GM23338 (cell line): ENCODE data around the gene CRYBG3. TPM values are rescaled to one million over a fixed set of nuclear protein-coding genes. Genes with fewer than 3 reads are reported as not detected.

Experiments
- ATAC-seq: fragments of 200-7000 bp; cut with Tn5 transposase; 3 replicates; pipeline ENCODE4 v1.9.1; 2020
- DNase-seq: peaks from one replicate; pipeline ENCODE4 v3.0.0-alpha.2; 2015; ENCODE audit warnings: low spot score
- H2AFZ ChIP-seq: fragments of 200-600 bp; sonication (generic); 2 replicates; pipeline ENCODE4 v1.8.0; 2016; ENCODE audit warnings: antibody characterized with exemption, mild to moderate bottlenecking, moderate library complexity
- H3F3A ChIP-seq: fragments of 200-600 bp; sonication (generic); replicated peaks from 2 replicates; pipeline ENCODE4 v1.8.0; 2017; ENCODE audit warnings: antibody characterized with exemption, mixed run types, low read depth
- H3K27ac ChIP-seq: fragments of 200-600 bp; sonication (generic); 2 replicates; pipeline ENCODE4 v1.6.1; 2016; ENCODE audit warnings: low read depth
- H3K27me3 ChIP-seq: fragments of 200-600 bp; sonication (generic); 2 replicates; pipeline ENCODE4 v1.8.0; 2016; ENCODE audit warnings: mild to moderate bottlenecking, mixed run types, moderate library complexity; ENCODE audit not compliant: insufficient read depth
- H3K36me3 ChIP-seq: fragments of 200-600 bp; sonication (generic); 2 replicates; pipeline ENCODE4 v1.8.0; 2016; ENCODE audit warnings: mild to moderate bottlenecking; ENCODE audit not compliant: insufficient read depth
- H3K4me1 ChIP-seq: fragments of 200-600 bp; sonication (generic); 2 replicates; pipeline ENCODE4 v1.8.0; 2016; ENCODE audit warnings: mild to moderate bottlenecking, moderate library complexity; ENCODE audit not compliant: insufficient read depth
- H3K4me2 ChIP-seq: fragments of 200-600 bp; sonication (generic); 2 replicates; pipeline ENCODE4 v1.7.1; 2017; ENCODE audit warnings: mixed run types
- H3K4me3 ChIP-seq: fragments of 200-600 bp; sonication (generic); 2 replicates; pipeline ENCODE4 v1.6.1; 2016; ENCODE audit warnings: mixed run types
- H3K79me2 ChIP-seq: fragments of 200-600 bp; sonication (generic); replicated peaks from 2 replicates; pipeline ENCODE4 v1.8.0; 2017; ENCODE audit warnings: mild to moderate bottlenecking; ENCODE audit not compliant: insufficient read depth
- H3K9me2 ChIP-seq: fragments of 200-600 bp; sonication (generic); 2 replicates; pipeline ENCODE4 v1.8.0; 2017; ENCODE audit not compliant: insufficient read depth
- H4K20me1 ChIP-seq: fragments of 200-600 bp; sonication (generic); replicated peaks from 2 replicates; pipeline ENCODE4 v1.8.0; 2017; ENCODE audit warnings: mild to moderate bottlenecking; ENCODE audit not compliant: insufficient read depth
- H3K27ac Mint-ChIP-seq: 2 replicates; pipeline ENCODE4 v1.8.0; 2020; ENCODE audit warnings: inconsistent platforms, mild to moderate bottlenecking, moderate library complexity, mixed read lengths
- H3K27me3 Mint-ChIP-seq: 3 replicates; pipeline ENCODE4 v1.8.0; 2022; ENCODE audit warnings: low read depth, mild to moderate bottlenecking, moderate library complexity, mixed read lengths, inconsistent platforms; ENCODE audit not compliant: insufficient read depth, poor library complexity
- H3K36me3 Mint-ChIP-seq: 3 replicates; pipeline ENCODE4 v1.8.0; 2021; ENCODE audit warnings: low read depth, mild to moderate bottlenecking, inconsistent platforms, moderate library complexity, mixed read lengths
- H3K4me1 Mint-ChIP-seq: 3 replicates; pipeline ENCODE4 v1.8.0; 2020; ENCODE audit warnings: mild to moderate bottlenecking, inconsistent platforms, mixed read lengths
- H3K4me3 Mint-ChIP-seq: 3 replicates; pipeline ENCODE4 v1.8.0; 2021; ENCODE audit warnings: moderate library complexity, mild to moderate bottlenecking, inconsistent platforms, mixed read lengths
- H3K9me3 Mint-ChIP-seq: 3 replicates; pipeline ENCODE4 v1.8.0; 2020; ENCODE audit warnings: moderate library complexity, mild to moderate bottlenecking, inconsistent platforms, mixed read lengths
- CREB1 ChIP-seq: fragments of 250-450 bp; sonication (Bioruptor Pico); IDR thresholded peaks from 2 replicates; pipeline ENCODE4 v1.5.0; 2020; ENCODE audit warnings: low read depth, mild to moderate bottlenecking, moderate library complexity
- CTCF ChIP-seq, 2 experiments: fragments of 200-600 bp in 1 of 2; sonication (generic) in 1 of 2; conservative IDR thresholded peaks; 2 replicates each; pipeline versions ENCODE4 v1.5.1 to v1.6.1; 2016 to 2017; ENCODE audit warnings: antibody characterized with exemption in 2 of 2, low read depth in 2 of 2, mild to moderate bottlenecking in 2 of 2, moderate library complexity in 1 of 2
- ETS1 ChIP-seq: IDR thresholded peaks from 2 replicates; pipeline ENCODE4 v1.6.1; 2016; ENCODE audit warnings: antibody characterized with exemption
- EZH2 ChIP-seq: fragments of 200-600 bp; sonication (generic); IDR thresholded peaks from one replicate; pipeline ENCODE4 v1.8.0; 2017; ENCODE audit warnings: antibody characterized with exemption, mild to moderate bottlenecking, low read depth; ENCODE audit not compliant: unreplicated experiment
- EZH2phosphoT487 ChIP-seq: fragments of 200-600 bp; sonication (generic); IDR thresholded peaks from one replicate; pipeline ENCODE4 v1.8.1; 2018; ENCODE audit warnings: antibody characterized with exemption; ENCODE audit not compliant: unreplicated experiment
- JUNB ChIP-seq: IDR thresholded peaks from one replicate; pipeline ENCODE4 v1.6.1; 2016; ENCODE audit warnings: antibody characterized with exemption; ENCODE audit not compliant: unreplicated experiment
- NANOG ChIP-seq: IDR thresholded peaks from 2 replicates; pipeline ENCODE4 v1.6.1; 2016; ENCODE audit warnings: antibody characterized with exemption, borderline replicate concordance
- POLR2AphosphoS5 ChIP-seq: IDR thresholded peaks from 2 replicates; pipeline ENCODE4 v1.6.1; 2016; ENCODE audit warnings: antibody characterized with exemption, low read depth
- REST ChIP-seq: IDR thresholded peaks from one replicate; pipeline ENCODE4 v1.6.1; 2018; ENCODE audit warnings: antibody characterized with exemption; ENCODE audit not compliant: unreplicated experiment
- STAT1 ChIP-seq: IDR thresholded peaks from one replicate; pipeline ENCODE4 v1.6.1; 2016; ENCODE audit warnings: antibody characterized with exemption; ENCODE audit not compliant: unreplicated experiment
- ZNF114 ChIP-seq: fragments of 250-450 bp; sonication (Bioruptor Pico); IDR thresholded peaks from 2 replicates; pipeline ENCODE4 v1.5.0; 2020; ENCODE audit warnings: mild to moderate bottlenecking, moderate library complexity
- ZNF331 ChIP-seq: fragments of 250-450 bp; sonication (Bioruptor Pico); IDR thresholded peaks from 2 replicates; pipeline ENCODE4 v1.5.0; 2020; ENCODE audit warnings: low read depth, mild to moderate bottlenecking, moderate library complexity
- ZNF462 ChIP-seq: fragments of 250-450 bp; sonication (Bioruptor Pico); IDR thresholded peaks from 2 replicates; pipeline ENCODE4 v1.5.0; 2020; ENCODE audit warnings: mild to moderate bottlenecking, moderate library complexity
- polyA plus RNA-seq: library from polyadenylated mRNA; unstranded; fragments of >200 nt; fragmentation: Nextera tagmentation; extraction: Ambion mirVana; gene quantifications from 2 replicates; pipeline ENCODE4 v1.2.1, GENCODE V29; 2016
- total RNA-seq: library from RNA; depleted of rRNA; stranded (reverse); fragments of >200 nt; shearing (Covaris generic); gene quantifications from 2 replicates; pipeline ENCODE4 v1.2.3, GENCODE V29; 2014

CRYBG3 gene
- total and polyA plus RNA-seq, 2 experiments from 2014 or later = 2.3 to 8.9 TPM

- H2AFZ ChIP-seq = no peak overlapping the region
- no peak overlapping the region for H3K27ac Mint-ChIP-seq
- no peak overlapping the region for H3K27ac ChIP-seq
- H3K9me3 Mint-ChIP-seq = peaks cover 2% of the 10 kb centered on the region; the same call in 2 of the 3 replicates
- H3K4me3 Mint-ChIP-seq = no peak overlapping the region
- peaks cover 8% of the 10 kb centered on the region; the same call in 1 of the 2 replicates for H3K4me1 ChIP-seq
- TF ChIP-seq EZH2phosphoT487 (no peak), NANOG (no peak), EZH2 (no peak), ZNF331 (CRISPR knock-in tag) (no peak), ZNF114 (CRISPR knock-in tag) (no peak), JUNB (no peak), STAT1 (no peak), CTCF (conservative IDR thresholded peaks at IDR 0.05; ENCODE audit: low read depth in 2 of 2) (no peak), ETS1 (no peak), CREB1 (no peak), REST (no peak), POLR2AphosphoS5 (no peak), ZNF462 (no peak)
- peaks cover 7% of the 10 kb centered on the region for H3K27me3 Mint-ChIP-seq
- H3K9me2 ChIP-seq = no peaks in the 10 kb centered on the region
- peaks cover 7% of the 10 kb centered on the region for H3K4me1 Mint-ChIP-seq
- no peak for ATAC-seq
- no peak for DNase-seq
- H3K36me3 Mint-ChIP-seq = peaks cover 3% of the 10 kb centered on the region
- no peaks in the 10 kb centered on the region for H4K20me1 ChIP-seq
- peaks cover 11% of the 10 kb centered on the region for H3K27me3 ChIP-seq
- H3K36me3 ChIP-seq = no peaks in the 10 kb centered on the region
- peaks cover 49% of the 10 kb centered on the region for H3K79me2 ChIP-seq
- no peak overlapping the region for H3K4me2 ChIP-seq
- no peaks in the 10 kb centered on the region for H3F3A ChIP-seq
- H3K4me3 ChIP-seq = no peak overlapping the region
Observed at GRCh38 chr3:97827741-97828471, 6.1 kb downstream of the CRYBG3 start.
